ENCODE data around the gene TMEM185B.
"Not testable (repeated sequence)": the region's sequence is repeated elsewhere in the genome, so short reads cannot be mapped to it uniquely, and the experiment has no call there.

The TMEM185B gene

DNA sequence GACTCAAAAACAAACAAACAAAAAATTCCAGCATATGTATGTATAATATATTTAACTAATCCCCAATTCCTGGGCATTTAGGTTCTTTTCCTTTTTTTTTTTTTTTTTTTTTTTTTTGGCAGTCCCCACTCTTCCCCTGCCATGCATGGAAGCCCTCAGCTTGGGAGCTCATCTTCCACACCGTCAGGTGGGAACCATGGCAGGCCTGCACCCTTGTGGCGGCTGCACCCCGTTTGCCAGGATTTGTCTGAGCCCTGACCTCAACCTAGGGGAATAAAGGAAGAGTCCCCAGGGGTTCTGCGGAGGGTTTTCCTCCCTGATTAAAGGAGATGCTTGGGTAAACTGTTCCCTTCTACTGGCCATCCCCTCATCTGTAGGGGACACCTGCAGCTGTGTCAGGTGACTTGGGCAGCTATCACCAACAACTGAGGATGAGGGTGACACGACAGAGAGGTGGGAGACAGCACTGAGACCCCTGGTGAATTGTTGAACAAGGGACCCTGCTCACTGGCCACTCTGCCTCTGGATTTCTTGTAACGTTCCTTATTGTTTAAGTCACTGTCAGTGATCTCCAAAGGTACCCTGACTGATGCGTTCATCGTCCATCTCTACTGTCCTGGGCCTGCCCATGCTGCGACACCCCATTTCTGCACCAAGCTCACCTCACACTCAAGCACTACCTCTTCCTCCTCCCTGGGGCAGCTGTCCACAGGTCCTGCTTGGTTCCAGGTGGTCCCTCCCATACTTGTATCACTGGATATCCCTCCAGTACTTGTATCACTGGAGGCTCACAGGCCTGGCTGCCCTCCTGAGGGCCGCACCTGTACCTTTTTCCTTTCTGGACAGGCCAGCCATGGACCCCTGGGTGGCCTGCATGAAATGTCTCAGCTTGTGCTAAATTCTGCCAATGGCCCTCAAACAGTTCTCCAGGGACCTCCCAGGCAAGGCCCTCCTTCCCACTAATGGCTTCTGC lies 14.5 kb downstream of the TMEM185B start:
- no peak for DNase-seq

DNA sequence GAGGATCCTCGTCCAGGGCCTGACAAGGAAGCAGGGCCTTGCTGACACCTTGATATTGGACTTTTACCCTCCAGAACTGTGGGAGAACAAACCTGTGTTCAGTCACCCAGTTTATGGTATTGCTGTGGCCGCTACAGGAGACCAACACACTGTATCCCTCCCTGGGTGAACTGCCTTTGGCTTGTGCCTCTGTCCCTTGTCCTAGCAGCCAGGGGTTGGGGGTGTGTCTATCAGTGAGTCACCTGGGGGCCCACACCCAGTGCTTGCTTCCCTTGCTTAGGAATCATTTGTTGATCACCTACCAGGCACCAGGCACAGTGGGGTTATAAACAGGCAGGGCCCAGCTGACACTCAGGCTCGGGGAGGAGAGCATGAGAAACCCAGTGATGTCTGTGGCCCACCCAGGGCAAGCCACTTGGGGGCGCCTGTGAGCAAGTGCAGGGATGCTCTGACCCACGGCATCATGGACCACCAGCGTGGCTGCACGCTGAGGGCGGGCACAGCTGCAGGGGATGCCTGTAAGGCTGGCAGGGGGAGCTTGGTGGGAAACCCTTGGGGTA lies 17.1 kb downstream of the TMEM185B start:
- peak in 1 of 56 donors; percentile 6 for DNase-seq

DNA sequence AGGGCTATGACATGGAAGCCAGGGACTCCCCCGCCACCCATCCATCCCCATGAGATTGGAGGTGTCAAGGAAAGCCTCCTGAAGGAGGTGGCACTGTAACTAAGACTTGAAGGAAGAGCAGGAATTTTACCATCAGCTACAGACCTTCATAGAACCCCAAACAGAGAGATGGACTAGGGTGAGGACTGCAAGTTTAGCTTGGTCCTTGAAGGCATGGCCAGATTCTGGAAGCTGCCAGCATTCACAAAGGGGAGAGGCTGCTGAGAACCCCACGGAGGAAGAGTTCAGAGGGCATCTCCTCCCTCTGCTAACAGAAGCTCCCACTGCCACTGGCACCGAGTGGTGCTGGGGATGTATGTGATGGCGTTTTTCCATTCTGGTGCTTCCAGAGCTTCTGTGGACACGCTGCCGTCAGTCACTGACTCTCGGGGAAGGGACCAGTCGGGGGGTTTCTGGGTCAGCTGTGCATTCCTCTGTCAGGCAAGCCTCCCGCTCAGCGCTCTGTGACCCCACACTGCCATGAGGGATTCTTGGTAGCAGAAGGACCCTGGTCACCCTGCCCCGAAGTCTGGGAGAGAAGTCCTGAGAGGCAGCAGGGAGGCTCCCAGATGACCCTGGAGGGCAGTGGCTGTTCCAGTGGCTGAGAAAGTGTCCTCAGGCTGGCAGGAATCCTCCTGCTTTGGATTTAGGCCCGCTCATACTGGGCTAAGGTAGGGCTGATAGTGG lies 18.1 kb downstream of the TMEM185B start:
- no peak for DNase-seq

DNA sequence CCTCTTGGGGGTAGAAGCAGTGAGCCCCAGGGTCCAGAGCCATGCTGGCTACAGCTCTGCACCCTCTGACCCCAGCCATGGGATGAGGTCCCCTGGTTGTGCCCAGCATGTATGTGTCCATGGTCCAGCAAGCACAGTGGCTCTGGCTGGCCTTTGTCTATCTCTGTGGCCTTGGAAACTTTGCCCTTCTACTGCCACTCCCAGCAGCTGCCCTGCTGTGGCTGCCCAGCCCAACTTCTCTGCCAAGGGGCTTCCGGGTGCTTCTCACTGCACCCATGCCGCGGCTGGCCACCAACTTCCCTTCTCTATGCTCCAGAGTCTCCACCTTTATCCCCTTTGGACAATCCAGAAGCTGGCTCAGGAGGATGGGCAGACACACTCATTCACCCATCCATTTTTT lies 18.8 kb downstream of the TMEM185B start:
- no peak for DNase-seq

DNA sequence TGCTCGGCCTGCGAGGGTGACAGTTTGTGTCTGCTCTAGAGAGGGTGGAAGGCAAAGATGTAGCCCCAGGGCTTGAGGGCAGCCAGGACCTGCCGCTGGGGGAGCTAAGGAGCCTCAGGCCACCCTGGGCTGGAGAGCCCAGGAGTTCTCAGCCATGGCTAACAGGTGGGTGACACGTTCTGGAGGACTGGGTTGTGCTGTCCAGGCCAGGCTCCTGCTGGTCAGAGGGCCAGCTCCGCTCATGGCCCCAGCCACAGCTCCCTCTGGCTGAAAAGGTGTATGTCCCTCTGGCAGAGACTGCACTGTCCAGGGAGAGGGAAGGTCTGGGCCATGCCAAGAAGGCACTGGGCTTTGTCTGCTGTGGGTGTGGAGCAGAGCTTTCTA lies 19.2 kb downstream of the TMEM185B start:
- no peak for DNase-seq

DNA sequence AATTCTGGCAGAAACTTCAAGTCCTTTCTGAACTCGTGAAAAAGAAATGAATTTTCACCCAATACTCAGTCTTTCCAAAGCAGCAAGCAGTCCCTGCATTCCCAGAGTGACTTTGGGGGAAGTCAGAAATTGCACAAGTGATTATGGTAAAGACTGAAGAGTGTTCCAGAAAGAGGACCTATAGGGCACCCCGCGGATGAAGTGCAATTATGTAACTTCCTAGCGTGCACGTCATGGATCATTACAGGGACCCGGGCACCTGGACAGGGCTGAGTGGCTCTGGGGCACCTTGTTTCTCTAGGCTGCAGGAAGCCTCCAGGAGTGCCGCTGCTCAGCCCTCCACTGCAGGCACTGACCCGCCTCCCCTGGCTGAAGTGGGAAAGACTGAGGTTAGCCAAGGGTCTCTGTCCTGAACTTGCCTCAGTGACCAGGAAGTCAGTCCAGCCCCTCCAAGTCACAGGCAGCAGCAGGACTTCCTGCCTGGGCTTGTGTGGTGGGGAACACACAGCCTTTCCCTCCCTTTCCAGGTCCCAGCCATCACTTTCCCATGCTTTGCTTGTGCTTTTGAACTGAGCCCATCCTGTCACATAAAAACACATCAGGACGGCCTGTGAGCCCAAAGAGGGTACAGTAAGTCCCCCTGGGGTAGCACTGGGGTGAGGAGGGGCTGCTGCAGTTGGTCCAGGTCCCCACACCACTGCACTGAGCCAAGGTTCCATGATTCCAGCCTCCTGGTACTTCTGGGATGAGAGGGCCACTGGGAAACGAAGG lies 19.8 kb downstream of the TMEM185B start:
- no peak for DNase-seq

DNA sequence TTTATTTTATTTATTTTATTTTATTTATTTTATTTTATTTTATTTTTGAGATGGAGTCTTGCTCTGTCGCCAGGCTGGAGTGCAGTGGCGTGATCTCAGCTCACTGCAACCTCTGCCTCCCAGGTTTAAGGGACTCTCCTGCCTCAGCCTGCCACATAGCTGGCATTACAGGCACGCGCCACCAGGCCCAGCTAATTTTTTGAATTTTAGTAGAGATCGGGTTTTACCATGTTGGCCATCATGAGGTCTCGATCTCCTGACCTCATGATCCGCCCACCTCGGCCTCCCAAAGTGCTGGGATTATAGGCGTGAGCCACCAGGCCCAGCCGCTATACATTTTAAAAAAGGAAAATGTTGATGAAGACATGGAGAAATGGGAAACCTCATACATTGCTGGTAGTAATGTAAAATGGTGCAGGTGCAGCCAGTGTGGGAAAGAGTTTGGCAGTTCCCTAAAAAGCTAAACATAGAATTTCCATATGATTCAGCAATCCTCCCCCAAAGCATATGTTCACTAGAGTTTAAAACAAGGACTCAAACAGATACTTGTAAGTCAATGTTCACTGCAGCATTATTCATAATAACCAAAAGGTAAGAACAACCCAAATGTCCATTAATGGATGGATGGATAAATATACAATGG lies 23.3 kb downstream of the TMEM185B start:
- not testable (repeated sequence) for DNase-seq

DNA sequence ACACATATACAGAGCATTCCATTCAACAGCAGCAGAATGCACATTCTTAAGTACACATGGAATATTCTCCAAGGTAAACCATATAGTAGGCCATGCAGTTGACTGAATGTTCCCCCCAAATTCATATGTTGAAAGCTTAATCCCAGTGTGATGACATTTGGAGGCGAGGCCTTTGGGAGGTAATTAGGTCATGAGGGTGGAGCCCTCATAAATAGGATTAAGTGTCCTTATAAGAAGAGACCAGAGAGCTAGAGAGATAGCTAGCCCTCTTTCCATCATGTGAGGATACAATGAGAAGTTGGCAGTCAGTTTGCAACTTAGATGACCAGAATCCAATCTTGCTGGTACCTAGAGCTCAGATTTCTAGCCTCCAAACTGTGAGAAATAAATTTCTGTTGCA lies 27.6 kb downstream of the TMEM185B start:
- no peak for DNase-seq

DNA sequence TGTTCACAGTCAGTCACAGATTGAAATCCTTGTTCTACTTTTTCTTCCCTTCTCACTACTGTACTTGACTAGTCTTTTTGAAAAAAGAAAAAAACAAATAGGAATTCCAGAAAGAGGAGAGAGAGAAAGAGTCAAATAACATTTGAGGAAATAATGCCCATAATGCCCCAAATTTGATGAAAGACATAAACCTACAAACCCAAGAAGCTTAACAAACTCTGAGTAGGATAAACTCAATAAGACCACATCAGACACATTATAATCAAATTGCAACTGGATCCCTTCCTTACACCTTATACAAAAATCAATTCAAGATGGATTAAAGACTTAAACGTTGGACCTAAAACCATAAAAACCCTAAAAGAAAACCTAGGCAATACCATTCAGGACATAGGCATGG lies 30.9 kb downstream of the TMEM185B start:
- no peak for DNase-seq

DNA sequence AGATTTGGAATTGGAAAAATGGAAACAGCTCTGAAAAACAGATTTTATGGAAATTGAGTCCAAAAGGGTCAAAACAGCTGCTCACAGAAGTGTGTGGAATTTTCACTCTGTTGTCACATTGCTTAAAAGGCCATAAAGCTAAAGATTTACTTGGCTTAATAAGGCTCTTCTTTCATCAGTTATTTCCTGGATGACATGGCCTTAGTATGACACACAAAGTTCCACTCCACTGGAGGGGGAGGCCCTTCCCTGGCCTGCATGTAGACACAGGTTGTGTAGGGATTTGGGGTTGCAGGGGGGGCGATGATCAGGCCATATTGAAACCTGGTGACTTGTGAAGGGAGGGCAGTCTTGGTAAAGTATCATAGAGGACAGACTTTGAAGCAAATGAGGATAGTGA lies 34.0 kb downstream of the TMEM185B start:
- no peak for DNase-seq

DNA sequence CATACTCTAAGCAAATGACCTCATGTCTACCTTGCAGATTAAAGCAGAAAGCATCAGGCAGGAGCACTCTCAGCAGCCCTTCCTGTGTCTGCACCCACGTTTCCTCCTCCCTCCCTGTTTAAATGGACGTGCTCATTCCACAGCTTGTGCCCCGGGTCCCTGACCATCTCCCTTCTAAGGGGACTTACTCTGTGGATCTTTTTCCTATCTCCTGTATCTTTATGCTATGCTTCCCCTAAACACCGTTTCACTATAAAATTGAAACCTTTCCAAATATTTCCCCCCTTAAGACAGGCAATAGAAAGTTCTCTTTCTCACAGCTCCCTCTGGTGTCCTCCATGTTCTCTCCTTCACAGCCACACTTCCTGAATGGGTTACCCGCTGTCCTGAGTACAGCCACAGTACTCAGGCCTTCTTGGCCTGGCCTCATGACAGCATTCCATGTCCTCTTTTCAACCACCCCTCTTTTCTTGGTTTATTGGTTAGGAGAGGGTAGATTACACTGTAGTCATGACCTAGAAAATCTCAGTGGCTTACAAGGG lies 41.1 kb downstream of the TMEM185B start:
- no peak for DNase-seq

DNA sequence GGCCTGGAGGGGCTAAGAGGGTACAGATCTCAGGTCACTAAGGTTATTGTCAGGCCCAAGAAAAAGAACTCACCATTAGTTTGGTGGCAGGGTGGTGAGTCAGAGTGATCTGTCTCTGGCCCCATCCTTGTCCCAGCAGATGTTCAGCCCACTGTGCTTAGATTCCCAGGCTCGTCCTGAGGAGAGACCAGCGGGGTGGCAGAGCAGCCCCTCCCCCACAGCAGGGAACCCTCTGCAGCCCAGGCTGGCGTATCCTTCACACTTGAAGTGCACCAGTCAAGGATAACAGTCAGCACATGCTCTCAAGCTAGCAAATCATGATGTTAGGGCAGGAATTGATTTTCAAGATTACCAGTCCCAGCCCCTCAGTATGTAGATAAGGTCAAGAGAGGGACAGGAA lies 43.1 kb downstream of the TMEM185B start:
- DNase-seq, result no peak

DNA sequence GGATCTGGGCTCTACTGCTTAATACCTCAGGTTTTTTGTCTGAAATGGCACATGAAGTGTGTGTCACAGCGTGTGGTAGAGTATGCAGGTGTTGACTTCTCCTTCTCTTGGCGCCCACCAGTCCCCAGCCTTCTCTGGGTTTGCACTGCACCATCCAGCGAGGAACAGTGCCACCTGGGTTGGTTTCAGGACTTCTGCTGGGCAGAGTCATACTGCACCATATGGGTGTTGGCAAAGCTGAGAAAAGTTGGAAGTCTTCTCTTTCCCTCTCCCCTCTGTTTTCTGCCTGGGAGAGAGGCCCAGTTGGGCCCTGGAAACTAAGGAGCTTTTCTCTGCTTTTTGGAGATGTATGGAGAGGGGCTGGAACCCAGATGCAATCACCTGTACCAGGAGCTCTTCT lies 43.8 kb downstream of the TMEM185B start:
- no peak for DNase-seq

DNA sequence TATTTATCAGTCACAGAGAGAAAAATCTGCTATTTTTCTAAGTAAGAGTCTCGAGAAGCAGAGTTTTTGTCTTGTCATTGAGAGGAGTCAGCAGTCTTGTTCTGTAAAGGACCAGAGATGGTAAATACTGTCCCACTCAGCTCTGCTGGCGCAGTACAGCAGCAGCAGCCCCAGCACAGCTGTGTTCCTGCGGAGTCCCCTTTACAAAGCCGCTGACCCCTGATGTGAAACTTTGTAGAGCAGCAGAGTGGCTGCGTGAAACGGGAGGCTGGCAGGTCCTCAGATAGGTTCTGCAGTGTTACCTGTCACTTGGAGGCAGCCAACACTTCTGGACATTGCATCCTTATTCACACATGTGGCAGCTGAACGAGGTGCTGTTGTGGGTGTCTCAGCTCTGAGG lies 45.2 kb downstream of the TMEM185B start:
- no peak for DNase-seq

DNA sequence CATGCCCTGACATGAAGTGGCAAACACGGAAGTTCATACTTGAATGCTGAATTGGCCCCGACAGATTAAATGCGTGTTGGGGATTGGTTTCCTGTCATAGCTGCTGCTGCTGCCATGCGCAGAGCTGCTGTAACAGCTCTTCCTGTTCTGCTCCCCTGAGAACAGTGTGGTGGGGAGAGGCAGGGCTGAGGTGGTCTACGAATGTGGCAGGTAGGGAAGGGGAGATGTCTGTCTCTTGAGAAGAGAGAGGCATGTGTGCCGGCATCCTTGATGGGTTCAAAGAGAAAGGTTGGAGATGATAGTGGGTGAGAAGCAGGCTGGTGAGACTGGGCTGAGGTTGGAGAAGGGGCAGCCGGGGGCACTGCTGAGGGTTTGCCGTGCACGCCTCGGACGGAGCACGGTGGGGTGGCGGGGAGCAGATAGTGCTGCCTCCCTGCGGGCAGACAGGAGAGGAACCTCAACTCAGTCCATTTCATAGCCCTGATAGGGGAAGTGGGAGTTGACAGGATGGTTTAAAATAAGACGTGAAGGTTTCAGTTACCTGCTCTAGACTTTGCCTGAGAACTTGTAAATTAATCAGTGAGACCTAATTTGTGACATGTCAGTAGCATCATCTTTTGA lies 46.1 kb downstream of the TMEM185B start:
- DNase-seq, result peak in 1 of 56 donors; percentile 6

DNA sequence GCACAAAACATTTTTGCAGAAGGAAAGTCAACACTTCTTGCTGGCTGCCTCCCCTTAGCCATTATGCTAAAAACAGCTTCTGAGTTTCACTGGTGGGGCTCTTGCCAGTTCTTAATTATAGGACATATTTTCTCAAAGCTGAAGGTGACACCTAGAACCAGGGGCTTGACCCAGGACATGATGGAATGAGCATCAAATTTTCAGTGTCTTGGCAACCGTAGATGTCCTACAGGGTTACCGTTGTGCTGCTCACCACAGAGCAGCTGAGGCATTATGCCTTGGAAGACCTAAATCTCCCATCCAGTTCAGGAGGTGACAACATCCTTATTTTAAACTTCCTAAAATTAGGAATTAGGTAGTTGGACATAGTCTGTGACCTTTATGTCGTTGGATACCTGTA lies 46.7 kb downstream of the TMEM185B start:
- no peak for DNase-seq

DNA sequence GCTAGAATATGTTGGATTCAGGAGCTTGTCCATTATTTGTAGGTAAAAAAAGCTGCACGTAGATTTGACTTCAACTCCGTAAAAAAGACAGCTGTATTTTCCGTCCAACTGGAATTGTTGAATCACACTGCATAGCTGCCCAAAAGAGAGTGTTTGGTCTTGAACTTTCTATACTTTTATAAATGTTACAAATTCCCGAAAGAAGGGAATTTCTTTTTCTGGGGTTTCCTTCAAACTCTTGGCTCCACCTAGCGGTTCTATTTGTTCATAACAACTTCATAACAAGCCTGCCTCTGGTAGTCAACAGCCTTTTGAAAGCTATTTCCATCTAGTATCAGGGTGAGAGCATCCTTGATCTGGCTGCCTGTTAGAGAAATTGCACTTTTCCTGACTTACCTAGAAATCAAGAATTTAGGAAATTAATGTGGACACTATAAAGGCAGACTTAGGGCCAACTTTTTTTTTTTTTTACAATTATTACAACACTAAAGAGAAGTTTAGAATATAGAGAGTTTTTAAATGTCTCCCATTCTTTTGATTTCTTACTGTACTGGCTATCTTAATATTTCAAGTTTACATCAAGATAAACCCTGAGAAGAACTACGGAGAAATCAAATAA lies 48.1 kb downstream of the TMEM185B start:
- DNase-seq, result peak in 6 of 56 donors; percentile 1 to 79 (median 22)

Data from amygdala (tissue), 56 donors.